Activated effector memory CD4-positive, alpha-beta T cell treated with anti-CD3 and anti-CD28 coated beads, Interleukin-2, amount 50 U/mL, for 16 hours (primary cell): ENCODE data around the gene AKT3.
"Not testable (repeated sequence)": the region's sequence is repeated elsewhere in the genome, so short reads cannot be mapped to it uniquely, and the experiment has no call there.

Experiments
- DNase-seq: peaks from one replicate; pipeline ENCODE4 v3.0.0-alpha.2; 2020

Gene AKT3

DNA sequence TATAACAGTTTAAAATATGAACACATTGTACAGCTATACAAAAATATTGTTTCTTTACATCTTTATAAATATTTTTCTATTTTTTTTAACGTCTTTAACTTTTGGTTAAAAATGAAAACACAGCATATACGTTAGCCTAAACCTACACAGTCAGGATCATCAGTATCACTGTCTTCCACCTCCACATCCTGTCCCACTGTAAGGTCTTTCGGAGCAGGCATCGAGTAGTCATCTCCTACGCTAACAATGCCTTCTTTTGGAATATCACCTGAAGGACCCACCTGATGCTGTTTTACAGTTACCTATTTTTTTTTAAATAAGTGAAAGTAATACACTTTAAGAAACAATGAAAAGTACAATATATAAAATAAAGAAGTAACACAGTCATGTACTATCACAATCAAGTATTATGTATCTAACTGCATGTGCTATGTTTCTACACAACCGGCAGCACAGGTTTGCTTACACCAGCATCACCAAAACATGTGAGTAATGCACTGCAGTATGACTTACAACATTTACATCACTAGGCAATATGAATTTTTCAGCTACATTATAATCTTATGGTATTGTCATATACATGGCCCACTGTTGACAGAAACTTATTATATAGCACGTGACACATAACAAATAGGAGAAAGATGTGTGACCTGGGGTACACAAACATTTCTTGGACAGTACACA is 254.4 kb downstream of the AKT3 start:
- DNase-seq, result no peak

DNA sequence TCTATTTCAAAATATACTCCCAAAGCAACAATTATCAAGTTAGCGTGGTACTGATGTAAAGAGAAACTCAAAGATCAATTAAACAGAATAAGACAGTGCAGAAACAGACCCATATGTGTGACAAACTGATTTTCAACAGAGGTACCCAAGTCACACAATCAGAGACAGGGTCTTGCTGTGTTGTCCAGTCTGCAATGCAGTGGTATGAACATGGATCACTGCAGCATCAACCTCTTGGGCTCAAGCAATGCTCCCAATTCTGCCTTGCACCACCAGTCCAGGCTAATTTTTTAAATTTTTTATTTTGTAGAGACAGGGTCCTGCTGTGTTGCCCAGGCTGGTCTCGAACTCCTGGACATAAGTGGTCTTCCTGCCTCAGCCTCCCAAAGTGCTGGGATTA is 255.6 kb downstream of the AKT3 start:
- DNase-seq, result no peak

DNA sequence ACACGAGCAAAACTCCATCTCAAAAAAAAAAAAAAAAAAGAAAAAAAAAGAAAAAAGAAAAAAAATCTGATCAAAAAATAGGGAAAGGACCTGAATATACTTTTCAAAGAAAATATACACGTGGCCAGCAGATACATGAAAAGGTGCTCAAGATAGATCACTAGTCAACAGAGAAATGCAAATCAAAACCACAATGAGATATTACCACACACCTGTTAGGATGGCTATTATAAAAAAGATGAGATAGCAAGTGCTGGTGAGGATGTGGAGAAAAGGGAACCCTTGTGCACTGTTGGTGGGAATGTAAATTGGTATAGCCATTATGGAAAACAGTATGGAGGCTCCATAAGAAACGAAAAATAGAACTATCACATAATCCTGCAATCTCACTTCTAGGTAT is 260.8 kb downstream of the AKT3 start:
- not testable (repeated sequence) for DNase-seq

GRCh38 chr1:243587823-243588560 is 262.1 kb downstream of the AKT3 start:
- no peak for DNase-seq

DNA sequence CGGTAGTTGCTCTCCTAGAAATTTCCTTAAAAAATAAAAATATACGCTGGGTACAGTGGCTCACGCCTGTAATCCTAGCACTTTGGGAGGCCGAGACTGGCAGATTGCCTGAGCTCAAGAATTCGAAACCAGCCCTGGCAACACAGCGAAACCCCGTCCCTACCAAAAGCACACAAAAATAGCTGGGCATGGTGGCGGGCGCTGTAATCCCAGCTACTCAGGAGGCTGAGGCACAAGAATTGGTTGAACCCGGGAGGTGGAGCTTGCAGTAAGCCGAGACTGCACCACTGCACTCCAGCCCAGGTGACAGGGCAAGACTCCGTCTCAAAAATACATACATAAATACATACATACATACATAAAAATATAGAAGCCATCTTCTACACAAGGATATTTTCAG is 262.8 kb downstream of the AKT3 start:
- DNase-seq, result no peak

DNA sequence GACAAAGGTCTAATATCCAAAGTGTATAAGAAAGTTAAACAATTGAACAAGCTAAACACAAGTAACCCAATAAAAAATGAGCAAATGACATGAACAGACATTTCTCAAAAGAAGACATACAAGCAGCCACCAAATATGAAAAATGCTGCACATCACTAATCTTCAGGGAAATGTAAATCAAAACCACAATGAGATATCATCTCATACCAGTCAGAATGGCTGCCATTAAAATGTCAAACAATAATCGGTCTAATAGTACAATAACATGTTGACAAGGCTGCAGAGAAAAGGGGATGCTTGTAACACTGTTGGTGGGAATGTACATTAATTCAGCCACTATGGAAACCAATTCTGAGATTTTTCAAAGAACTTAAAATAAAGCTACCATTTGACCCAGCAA is 264.1 kb downstream of the AKT3 start:
- no peak for DNase-seq

GRCh38 chr1:243582326-243582725 is 267.7 kb downstream of the AKT3 start:
- no peak for DNase-seq

- no peak for DNase-seq
Observed at GRCh38 chr1:243580984-243581383, 269.1 kb downstream of the AKT3 start.

- DNase-seq, result no peak
Observed at GRCh38 chr1:243580072-243580471, 270.0 kb downstream of the AKT3 start.

DNA sequence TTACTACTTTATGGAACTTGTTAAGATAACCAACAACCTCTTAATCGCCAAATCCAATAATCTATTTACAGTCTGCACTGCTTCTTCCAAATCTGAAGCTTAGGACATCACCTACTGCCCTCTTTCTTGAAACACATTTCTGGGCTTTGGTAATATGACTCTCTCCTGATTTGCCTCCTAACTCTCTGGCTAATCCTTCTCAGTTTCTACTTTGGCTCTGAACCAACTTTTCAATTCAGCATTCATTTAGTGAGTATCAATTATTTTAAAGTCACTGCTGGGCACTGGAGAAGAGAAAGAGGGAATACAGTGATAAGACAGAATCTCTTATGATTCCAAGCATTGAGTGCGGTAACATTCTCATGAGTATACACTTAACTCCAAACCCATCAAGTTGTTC is 275.0 kb downstream of the AKT3 start:
- no peak for DNase-seq

DNA sequence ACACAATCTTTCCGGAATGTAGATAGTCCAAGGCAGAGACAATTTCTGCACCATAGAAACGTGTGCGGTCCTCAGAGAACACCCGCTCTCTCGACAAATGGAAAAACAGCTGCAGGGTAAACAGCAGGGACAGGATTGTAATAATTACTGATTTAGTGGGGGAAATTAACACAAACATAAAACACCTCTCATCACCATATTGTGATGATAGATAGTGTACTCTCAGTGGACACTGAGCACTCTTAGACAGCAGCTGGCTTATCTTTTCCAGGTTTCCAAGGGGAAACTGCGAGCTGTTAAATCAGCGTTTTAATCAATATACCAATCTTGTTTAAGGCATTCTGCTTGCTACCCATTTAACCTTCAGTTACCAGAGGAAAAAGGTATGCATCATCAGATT is 277.1 kb downstream of the AKT3 start:
- DNase-seq, result no peak

- no peak for DNase-seq
Observed at GRCh38 chr1:243568793-243569192, 281.2 kb downstream of the AKT3 start.

GRCh38 chr1:243564814-243565213 is 285.2 kb downstream of the AKT3 start:
- no peak for DNase-seq

- DNase-seq, result no peak
Observed at GRCh38 chr1:243563732-243564131, 286.3 kb downstream of the AKT3 start.

DNA sequence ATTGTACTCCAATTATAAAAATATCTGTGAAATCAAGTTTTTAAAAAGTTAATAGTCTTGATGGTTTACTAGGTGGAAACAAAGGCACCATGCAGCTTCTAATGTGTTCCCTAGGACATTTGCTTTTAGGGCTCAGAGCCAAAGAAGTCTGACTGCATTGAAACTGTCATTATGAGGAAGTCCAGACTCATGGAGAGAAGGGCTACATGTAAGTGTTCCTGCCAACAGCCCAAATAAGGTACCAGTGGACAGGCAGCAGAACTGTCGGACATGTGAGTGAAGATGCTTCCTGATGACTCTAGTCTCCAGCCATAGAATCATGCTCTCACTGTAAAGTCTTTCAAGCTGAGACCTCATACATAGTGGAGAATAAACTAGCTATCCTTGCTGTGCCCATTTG is 287.6 kb downstream of the AKT3 start:
- no peak for DNase-seq

GRCh38 chr1:243561588-243562319 is 288.3 kb downstream of the AKT3 start:
- no peak for DNase-seq

GRCh38 chr1:243559575-243560162 is 290.4 kb downstream of the AKT3 start:
- DNase-seq, result no peak

GRCh38 chr1:243558576-243558975 is 291.5 kb downstream of the AKT3 start:
- DNase-seq, result no peak

DNA sequence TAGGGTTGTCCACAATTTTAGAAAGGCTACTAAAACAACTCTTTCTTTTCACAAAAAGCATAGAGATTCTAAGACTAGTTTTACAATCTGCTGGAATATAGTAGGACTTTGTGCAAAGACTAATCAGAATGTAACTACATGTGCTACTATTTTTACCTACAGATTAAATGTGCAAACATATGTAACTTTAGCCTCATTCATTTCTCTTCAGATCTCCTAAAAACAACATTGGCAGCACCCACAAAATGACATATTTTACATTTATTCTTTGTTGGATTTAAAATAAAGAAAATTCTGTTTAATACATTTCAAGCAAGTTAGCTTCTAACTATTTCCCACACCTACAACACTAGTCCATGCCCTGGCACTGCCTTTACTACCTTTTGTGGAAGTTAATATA is 292.2 kb downstream of the AKT3 start:
- DNase-seq, result no peak

- DNase-seq, result no peak
Observed at GRCh38 chr1:243554686-243555085, 295.4 kb downstream of the AKT3 start.

GRCh38 chr1:243553090-243553489 is 297.0 kb downstream of the AKT3 start:
- DNase-seq, result no peak

- DNase-seq, result no peak
Observed at GRCh38 chr1:243550276-243550675, 299.8 kb downstream of the AKT3 start.

DNA sequence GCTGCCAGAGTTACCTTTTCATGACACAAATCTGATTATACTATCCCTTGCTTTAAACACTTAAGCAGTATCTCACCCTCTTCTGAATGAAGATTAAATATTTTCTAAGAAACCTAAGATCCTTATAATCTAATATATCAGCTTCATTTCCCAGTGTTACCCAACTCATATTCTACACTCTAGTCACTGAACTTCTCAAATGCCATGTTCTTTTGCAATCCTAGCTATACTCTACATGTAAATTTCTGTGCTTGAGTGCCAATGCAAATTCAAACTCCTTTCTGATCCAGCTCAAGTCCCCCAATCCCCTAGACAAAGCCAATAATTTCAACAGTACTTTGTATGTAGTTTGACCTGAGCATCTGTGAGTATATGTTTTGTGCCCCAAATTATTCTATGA is 300.3 kb downstream of the AKT3 start:
- DNase-seq, result no peak

- no peak for DNase-seq
Observed at GRCh38 chr1:243549108-243549507, 300.9 kb downstream of the AKT3 start.
